Measurements from ENCODE around the gene IL6ST.
"Not testable (repeated sequence)": the region's sequence is repeated elsewhere in the genome, so short reads cannot be mapped to it uniquely, and the experiment has no call there.

The IL6ST gene

DNA sequence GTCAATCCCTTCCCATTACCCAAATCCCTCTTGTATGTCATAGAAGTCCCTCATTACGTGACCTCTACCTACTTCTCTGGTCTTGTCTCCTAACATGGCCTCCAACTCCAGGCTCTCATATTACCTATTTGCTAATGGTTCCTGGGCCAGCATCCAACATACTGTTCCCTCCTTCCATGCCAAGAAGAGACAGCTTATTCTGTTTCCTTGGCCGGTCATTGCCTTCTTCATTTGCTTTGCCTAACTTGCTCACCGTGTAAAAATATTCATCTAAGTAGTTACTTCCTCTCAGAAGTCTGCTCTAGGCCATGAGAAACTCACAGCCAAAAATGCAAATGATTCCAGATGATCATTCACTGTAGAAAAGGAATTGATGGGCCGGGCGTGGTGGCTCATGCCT is 8.9 kb upstream of the IL6ST start:
- DNase-seq (ENCODE audit: low spot score): no peak

DNA sequence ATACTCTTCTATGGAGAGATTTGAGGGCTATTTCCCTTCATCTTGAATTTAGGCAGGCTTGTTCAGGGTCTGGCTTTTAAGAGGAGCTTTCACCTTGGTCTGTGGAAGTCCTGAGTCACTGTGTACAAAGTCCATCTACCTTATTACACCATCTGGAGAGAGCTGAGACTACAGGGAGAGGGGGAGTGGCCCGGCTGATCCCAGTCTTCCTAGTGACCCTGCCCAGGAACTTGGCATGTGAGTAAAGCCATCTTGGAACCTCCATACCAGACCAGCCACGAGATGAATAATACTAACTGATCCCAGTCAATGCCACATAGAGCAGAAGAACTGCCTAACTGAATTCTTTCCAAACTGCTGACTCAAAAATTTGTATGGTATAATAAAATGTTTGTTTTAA is 8.4 kb upstream of the IL6ST start:
- no peak for DNase-seq (ENCODE audit: low spot score)

DNA sequence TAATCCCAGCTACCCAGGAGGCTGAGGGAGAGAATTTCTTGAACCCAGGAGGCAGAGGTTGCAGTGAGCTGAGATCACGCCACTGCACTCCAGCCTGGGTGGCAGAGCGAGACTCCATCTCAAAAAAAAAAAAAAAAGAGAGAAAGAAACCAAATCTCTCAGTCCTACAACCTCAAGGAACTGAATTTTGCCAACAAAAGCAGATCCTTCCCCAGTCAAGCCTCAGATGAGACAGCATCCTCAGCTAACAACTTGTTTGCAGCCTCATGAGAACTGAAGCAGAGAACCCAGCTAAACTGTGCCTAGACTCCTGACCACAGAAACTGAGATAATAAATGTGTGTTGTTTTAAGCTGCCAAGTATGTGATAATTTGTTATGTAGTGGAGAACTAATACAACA is 7.5 kb upstream of the IL6ST start:
- no peak for DNase-seq (ENCODE audit: low spot score)

DNA sequence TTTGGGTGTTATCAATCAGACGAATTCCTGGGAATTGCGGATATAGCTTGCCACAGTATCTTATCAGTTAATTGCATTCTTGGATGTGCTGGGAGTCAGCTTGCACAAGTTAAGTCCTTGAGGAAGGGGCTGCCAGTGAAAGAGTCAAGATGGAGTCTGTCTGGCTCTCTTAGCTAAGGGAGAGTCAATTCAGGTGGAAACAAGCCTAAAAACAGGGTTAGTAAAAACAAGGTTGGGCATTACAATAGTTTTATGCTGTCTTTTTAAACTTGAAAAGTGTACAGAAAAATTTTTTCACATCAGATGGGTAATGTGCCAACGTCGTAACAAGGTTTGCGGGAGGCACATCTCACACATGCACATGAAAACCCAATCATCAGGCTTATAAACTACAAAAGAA is 5.5 kb upstream of the IL6ST start:
- DNase-seq (ENCODE audit: low spot score): not testable (repeated sequence)

DNA sequence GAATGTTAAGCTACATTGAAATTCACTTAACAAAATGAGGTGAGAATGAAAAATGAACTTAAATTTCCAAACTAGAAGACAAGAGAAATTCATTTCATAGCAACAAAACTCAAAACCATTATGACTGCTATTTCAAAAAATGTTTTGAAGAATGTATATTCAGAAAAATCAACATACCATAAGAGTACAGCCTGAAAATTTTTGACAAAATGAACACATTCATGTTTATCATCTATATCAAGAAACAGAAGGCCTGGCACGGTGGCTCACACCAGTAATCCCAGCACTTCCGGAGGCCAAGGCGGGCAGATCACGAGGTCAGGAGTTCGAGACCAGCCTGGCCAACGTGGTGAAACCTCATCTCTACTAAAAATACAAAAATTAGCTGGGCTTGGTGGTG is 4.2 kb upstream of the IL6ST start:
- no peak for DNase-seq (ENCODE audit: low spot score)

DNA sequence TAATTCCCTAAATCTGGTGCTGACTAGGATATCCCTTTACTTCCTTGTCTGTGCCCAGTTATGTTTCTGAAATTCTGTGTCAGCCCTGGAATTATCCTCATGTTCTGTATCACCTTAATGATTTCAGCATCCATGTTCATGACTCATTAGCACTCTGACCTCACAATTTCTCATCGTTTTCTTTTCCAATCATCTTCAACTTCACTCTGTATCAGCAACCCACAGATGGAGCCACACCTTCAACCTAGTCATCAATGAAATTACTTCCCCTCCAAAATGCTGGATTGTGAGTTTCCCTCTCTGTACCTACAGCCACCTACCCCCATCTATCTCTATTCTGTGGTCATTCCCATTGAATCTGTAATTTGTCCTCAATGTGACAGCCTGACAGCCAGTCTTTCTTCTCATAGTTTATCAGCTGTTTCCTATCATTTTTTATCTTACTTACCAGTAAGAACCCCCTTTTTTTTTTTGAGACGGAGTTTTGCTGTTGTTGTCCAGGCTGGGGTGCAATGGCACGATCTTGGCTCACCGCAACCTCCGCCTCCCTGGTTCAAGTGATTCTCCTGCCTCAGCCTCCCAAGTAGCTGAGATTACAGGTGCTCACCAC is 3.1 kb upstream of the IL6ST start:
- DNase-seq (ENCODE audit: low spot score): no peak

DNA sequence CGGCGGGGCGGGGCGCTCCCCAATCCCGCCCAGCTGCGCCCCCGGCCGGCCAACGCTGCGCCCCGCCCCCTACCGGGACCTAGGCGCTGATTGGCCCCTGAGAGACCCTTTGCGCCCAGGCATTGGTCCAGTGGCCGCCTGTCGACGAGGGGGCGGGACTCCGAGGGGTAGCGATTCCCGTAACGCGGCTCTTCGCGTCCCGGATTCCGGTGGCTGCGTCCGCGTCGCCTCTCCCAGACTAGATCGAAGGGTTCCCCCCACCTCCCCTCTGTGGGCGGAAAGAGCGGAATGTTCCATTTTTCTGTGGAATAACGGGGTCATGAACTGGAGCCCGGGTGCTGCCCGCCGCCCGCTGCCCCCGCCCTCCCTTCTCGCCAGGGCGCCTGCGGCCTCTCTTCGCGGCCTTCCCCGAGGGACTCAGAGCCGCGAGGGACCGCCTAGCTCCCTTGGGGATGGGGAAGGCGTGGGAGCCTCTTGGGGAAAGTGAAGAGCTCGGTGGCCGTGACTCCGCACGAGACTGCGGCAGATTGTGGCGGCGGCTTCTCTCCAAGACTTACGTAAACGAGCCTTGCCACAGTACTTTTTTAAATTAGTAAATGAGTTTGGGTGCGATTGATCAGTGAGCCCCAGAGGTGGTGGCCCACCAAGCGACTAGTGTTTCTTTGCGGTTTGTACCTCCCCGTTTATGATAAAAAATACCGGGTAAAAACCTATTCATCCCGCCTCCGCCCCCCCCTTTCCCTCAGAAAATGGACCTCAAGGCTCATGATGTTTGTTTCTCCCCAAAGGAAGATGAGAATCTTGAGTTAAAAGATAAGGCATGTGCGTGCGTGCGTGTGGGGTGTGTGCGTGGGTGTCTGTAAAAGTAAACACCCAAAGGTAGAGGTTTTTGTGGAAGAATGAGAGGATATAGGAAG is 493 bp upstream of the IL6ST start:
- peak; percentile 99 for DNase-seq (ENCODE audit: low spot score)

DNA sequence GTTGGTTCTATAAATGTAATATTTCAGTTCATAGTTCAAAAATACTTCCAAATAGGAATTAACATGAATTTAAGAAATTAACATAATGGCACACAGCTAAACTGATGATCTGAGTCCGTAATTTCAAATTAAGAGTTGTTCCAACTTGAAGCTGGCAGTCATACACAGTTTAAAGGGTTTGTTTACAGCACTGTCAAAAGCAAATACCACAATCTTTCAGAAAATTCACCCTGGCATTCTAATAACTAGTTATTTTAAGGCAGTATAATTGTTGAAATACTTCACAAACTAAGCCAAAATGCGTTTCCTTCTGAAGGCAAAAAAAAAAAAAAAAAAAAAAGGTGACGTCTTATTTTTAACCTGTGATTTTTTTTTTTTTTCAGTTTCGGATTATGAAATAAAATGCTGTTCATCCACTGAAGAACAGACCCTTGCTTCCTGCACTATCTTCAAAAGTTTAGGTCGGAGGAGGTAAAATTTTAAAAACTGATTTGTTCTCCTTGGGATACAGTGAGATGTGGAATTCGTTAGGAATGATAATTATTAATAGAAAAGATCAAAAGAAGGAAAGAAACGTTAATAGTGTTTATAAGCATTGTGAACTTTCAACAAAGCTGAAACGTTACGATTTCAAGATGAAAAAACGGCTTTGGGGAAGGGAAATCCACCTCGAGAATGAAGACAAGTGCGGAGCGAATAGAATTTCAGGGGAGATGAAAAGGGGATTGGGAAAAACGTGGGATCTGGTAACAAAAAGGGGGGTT is 850 bp downstream of the IL6ST start:
- DNase-seq (ENCODE audit: low spot score): peak; percentile 16

DNA sequence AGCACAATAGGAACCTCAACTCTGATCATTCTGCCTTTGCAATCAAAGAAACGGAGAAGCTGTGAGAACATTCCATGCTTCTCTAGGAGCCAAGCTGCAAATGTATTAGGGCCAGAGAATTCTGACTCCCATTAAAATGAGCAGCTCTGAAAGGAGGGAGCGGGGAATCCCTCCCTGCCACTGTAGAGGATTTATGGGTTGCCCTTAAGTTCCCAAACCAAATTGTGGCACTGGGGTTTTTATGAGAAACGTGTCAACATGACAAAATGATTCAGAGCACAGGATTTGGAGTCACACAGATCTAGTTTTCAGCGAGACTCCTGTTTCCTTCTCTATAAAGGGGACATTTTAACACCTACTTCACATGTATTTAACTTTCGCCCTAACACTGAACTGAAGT is 1.8 kb downstream of the IL6ST start:
- DNase-seq (ENCODE audit: low spot score): no peak

DNA sequence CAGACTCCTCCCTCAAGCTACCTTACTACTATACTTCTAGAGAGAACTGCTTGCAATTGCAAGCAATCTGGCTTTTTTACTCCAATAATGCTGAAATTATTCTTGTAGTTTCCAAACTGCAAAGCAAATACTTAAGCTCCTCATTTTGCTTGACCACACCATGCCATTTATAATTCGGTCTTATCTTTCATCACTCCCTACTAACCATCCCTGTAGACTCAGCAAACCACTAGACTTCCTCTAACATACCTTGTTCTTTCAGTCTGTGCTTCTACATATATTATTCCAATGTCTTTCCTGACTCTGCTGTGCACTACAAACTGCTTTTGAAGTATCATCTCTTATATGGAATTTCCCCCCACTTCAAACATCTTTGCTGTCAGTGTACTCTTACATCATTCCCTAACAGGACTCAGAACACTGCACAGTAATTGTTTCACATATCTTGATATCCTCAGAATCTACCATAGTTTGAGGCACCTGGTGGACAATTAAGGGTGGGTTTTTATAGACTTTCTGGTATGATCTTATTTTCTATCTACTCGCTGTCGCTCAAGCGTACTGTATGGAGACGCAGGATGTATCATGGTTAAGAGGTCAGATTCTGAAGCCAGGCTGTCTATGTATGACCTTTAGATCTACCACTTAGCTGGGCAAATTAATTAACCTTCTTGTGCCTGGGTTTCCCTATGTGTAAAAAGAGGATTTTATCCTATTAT is 2.8 kb downstream of the IL6ST start:
- DNase-seq (ENCODE audit: low spot score): no peak

DNA sequence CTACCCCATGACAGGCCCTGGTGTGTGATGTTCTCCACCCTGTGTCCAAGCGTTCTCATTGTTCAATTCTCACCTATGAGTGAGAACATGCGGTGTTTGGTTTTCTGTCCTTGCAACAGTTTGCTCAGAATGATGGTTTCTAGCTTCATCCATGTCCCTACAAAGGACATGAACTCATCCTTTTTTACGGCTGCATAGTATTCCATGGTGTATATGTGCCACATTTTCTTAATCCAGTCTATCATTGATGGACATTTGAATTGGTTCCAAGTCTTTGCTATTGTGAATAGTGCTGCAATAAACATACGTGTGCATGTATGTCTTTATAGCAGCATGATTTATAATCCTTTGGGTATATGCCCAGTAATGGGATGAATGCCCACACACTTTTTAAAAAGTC is 3.9 kb downstream of the IL6ST start:
- DNase-seq (ENCODE audit: low spot score): not testable (repeated sequence)

DNA sequence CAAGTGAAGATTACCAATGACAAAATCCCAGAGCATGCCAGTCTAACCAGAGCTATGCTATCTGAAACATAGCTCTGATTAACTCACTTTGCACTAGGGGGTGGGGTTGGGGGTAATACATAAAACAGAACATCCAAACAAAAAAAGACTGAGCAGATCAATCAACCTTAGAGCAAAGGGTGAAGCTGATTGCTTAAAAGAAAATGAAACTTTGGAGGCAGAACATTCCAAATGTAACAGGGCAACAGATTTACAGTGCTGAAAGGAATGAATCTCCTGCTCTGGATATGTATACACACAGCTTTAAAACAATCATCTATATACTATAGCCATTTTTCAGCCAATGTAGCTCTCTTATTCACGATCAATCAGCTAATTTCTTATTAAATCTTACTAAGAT is 4.9 kb downstream of the IL6ST start:
- no peak for DNase-seq (ENCODE audit: low spot score)

DNA sequence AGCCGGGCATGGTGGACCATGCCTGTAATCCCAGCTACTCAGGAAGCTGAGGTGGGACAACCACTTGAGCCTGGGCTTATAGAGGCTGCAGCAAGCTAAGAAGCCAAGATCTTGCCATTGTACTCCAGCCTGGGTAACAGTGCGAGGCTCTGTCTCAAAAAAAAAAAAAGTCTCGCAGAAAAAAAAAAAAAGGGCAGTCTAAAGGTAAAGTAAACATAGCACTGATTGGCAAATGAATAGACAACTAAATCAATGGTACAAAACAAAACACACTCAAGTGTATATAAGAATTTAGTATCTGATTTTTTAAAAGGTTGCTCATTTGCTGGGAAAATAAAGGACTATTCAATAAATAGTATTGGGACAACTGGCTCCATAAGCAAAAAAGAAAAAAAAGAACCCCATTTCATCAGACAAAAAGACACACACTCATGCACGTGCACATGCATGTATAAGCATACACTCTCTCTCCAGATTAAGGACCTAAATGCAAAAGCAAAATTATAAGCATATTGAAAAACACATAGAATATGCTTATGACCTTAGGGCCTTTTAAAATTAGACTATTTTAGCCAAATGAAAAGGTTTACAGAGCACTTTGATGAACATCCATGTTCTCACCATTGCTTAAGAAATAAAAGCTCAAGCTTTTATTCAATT is 5.7 kb downstream of the IL6ST start:
- no peak for DNase-seq (ENCODE audit: low spot score)

DNA sequence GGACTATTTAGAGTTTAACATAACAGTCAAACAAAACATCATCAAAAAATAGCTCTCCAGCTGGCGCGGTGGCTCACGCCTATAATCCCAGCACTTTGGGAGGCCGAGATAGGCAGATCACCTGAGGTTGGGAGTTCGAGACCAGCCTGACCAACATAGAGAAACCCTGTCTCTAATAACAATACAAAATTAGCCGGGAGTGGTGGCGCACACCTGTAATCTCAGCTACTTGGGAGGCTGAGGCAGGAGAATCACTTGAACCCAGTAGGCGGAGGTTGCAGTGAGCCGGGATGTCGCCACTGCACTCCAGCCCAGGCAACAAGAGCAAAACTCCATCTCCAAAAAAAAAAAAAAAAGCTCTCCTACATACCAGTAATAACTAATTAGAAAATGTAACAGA is 6.3 kb downstream of the IL6ST start:
- not testable (repeated sequence) for DNase-seq (ENCODE audit: low spot score)

DNA sequence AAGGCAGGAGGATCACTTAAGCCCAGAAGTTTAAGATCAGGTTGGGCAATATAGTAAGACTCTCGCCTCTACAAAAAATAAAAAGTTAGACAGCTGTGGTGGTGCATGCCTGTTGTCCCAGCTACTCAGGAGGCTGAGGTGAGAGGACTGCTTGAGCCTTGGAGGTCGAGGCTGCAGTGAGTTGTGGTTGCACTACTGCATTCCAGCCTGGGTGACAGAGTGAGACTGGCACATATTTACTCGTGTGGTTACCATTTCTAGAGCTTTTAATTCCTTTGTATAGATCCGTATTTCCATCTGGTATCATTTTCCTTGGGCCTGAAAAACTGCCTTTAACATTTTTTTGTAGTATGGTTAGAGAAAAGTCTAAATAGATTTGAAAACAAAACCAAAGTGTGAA is 7.8 kb downstream of the IL6ST start:
- no peak for DNase-seq (ENCODE audit: low spot score)

DNA sequence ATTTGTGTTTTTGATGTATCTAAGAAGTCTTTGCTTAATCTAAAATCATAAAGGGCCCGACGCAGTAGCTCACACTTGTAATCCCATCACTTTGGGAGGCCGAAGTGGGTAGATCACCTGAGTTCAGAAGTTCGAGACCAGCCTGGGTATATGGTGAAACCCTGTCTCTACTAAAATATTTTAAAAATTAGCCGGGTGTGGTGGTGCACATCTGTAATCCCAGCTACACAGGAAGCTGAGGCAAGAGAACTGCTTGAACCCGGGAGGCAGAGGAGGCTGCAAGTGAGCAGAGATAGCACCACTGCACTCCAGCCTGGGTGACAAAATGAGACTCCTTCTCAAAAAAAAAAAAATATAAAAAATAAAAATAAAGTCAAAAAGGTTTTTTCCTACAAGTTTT is 9.6 kb downstream of the IL6ST start:
- no peak for DNase-seq (ENCODE audit: low spot score)

DNA sequence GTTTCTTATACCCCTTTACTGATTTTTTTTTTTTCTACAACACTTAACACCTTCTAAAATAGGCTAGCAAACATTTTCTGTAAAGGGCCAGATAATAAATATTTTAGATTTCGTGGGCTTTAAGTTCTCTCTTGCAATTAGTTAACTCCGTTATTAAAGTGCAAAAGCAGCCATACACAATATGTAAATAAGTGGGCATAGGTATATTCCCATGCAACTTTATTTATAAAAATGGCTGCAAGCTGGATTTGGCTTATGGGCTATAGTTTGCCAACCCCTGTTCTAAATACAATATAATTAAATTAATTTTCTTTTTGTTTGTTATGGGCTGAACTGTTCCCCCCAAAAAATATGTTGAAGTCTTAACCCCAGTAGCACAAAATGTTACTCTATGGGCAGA is 10.8 kb downstream of the IL6ST start:
- no peak for DNase-seq (ENCODE audit: low spot score)

DNA sequence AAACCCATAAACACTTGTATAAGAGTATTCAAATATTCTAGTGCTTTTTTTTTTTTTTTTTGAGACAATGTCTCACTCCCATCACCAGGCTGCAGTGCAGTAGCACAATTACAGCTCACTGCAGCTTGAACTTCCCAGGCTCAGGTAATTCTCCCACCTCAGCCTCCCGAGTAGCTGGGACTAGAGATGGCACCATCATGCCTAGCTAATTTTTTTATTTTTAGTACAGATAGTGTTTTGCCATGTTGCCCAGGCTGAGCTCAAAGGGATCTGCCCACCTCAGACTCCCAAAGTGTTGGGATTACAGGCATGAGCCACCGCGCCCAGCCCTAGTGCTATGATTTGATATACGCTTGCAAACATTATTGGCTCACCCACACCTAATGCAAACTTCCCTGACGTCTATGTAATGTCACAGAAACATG is 11.8 kb downstream of the IL6ST start:
- no peak for DNase-seq (ENCODE audit: low spot score)

DNA sequence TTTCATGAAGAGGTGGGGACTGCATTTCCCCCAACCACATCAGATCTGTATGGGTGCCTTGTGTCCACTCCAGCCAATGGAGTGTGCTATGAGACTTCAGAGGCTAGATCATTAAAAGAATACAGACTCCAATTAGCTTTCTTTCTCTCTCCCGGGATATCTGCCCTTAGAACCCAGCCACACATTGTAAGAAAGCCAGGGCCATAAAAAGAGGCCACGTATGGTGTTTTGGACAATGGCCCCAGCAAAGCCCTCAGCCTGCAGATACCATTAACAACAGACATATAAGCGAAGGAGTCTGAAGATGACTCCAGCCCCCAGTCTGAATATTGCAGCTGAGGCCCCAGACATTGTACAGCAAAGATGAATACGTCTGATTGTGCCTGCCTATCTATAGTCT is 21.5 kb downstream of the IL6ST start:
- no peak for DNase-seq (ENCODE audit: low spot score)

DNA sequence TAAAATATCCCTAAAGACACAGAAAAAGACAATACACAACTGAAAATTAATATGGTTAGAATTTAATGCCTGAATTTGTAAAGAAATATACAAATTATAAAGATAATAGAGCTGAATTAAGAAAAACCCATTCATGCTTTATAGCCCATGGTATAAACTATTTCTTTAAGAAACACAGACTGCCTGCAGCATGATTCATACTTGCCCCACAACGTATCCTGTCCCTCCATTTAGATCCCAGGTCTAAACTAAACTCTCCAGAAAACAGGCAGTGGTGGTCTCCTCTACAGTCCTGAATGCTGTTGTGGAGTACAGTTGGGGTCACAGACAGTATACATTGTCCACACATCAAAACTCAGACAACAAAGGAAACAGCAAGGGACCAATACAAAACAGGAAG is 24.8 kb downstream of the IL6ST start:
- DNase-seq (ENCODE audit: low spot score): no peak

DNA sequence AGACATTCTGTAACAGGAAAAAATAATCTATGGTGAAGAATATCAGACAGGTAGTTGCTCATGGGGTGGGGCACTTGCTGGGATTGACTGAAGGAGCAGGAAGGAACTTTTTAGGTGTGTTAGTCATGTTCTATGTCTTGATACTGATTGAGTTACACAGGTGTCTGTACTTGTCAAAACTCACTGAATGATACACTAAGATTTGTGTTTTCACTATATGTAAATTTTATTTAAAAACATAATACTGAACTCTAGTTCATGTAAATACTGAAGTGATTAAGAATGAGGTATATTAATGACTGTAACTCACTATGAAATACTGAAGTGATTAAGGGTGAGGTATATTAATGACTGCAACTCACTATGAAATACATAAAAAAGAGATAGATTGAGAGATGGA is 28.5 kb downstream of the IL6ST start:
- no peak for DNase-seq (ENCODE audit: low spot score)

DNA sequence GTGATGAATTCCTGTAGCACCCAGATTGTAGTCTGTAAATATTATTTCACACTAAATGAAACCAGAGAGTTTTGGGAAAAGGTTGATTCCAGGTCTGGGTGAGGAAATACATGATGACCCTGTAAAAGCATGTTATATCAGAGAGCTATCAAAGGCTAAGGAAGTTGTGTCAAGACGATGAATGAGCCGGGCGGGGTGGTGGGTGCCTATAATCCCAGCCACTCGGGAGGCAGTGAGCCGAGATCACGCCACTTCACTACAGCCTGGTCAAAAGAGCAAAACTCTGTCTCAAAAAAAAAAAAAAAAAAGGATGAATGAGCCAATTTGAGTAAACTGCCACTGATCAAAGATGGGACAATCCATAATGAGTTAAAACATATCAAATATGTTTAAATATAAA is 29.2 kb downstream of the IL6ST start:
- no peak for DNase-seq (ENCODE audit: low spot score)

Data from germinal center (tissue), 1 donor.